SK-MEL-5 (cell line): ENCODE results near the gene OCSTAMP. TPM values are rescaled to one million over a fixed set of nuclear protein-coding genes. Genes with fewer than 3 reads are reported as not detected.

Source experiments
- DNase-seq: peaks from one replicate; pipeline ENCODE4 v3.0.0-alpha.2; 2016; ENCODE audit warnings: low read depth, low spot score
- in situ Hi-C: cut with HindIII; loops from 2 replicates; pipeline ENCODE4 v1.10.0; 2016; ENCODE audit warnings: low sequenced_read_pairs, high pct_unique_total_duplicates, low pct_unique_long_range_greater_than_20kb
- total RNA-seq: library from RNA; depleted of rRNA; stranded (reverse); fragments of >200 nt; shearing (Covaris generic); gene quantifications from 2 replicates; pipeline ENCODE4 v1.2.3, GENCODE V29; 2014

Gene OCSTAMP
- total RNA-seq, 1 experiment from 2014 or later, result not detected

- no peak for DNase-seq
- in situ Hi-C loops, result loop anchor here (25.0 kb wide), 1 partner anchor 143 kb away; the partner anchor contains the start of gene TP53RK
These were observed 6.5 kb downstream of the OCSTAMP start for GRCh38 chr20:46543959-46544358.

DNA sequence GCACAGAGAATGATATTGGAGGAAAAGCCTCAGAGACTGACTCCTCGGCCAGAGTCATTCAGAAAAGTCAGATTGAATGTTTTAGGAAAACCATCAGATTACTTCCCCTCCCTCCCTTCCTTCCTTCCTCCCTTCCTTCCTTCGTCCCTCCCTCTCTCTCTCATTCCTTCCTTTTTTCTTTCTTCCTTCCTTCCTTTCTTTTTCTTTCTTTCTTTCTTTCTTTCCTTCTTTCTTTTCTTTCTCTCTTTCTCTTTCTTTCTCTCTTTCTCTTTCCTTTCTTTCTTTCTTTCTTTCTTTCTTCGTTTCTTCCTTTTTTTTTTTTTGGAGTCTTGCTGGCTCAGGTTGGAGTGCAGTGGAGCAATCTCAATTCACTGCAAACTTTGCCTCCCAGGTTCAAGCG lies 7.4 kb downstream of the OCSTAMP start:
- DNase-seq, result no peak
- in situ Hi-C loops, result loop anchor here (25.0 kb wide), 1 partner anchor 144 kb away; the partner anchor contains the start of gene TP53RK

DNA sequence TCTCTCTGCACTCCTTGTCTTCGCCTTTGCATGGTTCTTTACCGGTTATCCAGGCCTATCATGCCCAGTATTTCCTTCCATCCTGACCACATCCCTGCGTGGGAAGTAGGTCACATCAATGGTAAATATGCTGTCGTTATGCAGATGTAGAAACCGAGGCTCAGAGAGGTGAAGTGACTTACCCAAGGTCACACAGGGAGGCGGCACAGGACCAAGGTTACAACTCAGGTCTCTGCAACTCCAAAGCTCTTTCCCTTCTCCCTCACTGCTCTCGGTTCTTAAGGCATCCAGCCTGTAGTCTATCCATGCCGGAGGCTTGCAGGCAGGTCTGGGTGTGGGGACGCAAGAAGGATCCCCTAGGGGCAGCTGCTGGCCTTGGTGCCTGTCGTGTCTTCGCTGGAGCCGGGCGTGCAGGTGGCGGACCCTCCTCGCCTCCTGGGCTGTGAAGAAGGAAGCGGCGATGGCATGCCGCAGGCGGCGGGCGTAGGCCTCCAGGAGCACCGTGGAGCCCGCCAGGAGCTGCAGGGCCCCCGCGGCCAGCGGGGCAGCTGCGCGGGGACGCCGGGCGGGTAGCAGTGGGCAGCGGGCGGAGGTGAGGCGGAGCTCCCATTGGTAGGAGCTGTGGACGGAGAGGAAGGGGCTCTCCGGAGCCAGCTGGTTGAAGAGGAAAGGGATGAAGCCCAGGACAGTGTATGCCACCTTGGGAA lies 9.1 kb downstream of the OCSTAMP start:
- DNase-seq, result no peak
- in situ Hi-C loops, result loop anchor here (25.0 kb wide), 1 partner anchor 146 kb away; the partner anchor contains the start of gene TP53RK

DNA sequence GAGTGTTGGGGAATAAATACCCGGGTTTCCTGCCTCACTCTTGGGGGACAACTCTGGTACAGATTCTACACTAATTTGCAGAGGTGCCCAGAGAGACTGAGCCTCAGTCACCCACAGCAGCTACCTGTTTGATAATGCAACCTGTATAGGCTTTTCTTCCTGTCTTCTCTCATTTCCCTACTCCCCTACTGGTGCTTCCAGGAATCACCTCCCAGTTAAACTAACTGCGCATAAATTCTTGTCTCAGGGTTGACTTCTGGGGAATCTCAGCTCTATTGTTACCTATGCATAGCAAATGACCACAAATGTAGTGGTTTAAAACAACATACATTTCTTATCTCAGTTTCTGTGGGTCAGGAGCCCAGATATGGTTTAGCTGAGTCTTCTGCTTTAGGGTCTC lies 11.3 kb downstream of the OCSTAMP start:
- DNase-seq, result no peak
- in situ Hi-C loops, result loop anchor here (25.0 kb wide), 1 partner anchor 148 kb away; the partner anchor contains the start of gene TP53RK

DNA sequence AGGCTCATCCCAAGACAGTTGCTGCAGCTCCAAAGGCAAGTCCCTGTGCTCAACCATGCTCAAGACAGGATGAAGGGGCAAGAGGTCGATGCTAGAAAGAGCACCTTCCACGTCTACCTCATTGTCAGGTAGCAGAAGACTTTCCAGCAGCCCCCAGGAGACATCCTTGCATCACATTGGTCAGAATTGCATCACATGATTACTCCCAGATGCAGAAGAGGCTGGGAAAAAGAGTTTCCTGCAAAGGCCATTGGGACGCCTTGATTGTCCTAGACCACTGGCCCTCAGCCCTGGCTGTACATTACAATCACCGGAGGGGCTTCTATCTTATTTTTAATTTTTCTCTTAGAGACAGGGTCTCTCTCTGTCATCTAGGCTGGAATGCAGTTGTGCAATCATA lies 19.8 kb downstream of the OCSTAMP start:
- in situ Hi-C loops, result loop anchor here (25.0 kb wide), 1 partner anchor 157 kb away; the partner anchor contains the start of gene TP53RK

DNA sequence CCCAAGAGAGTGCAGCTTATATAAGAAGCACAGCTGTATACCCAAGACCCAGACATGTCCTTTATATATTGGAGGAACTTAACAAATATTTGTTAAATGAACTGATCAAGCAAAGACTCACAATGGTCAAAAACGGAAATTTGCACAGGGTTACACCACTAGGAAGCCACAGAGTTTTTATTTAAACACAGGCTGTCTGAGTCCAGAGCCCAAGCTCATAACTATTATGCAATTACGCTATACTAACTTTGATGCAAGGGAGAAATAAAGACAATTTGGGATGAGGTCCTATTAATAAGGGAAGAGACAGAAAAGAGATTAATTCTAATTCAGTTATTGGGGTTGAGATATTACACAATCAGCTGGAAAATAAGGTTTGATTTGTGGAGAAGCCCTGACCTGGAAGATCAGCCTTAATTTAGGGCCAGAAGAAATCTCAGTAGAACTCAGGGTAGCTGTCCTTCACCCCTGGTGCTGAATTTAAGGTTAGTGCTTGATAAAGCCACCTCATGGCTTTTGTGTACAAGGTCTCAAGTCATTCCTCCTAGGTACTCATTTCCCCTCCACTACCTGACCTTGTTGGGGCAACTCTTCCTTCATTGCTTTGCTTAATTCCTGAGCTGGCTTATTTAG lies 26.6 kb downstream of the OCSTAMP start:
- peak; percentile 15 for DNase-seq
- in situ Hi-C loops, result no loop called here

More for the DNA sequence above, 19.8 kb downstream of the OCSTAMP start:
- no peak for DNase-seq

- DNase-seq, result no peak
- in situ Hi-C loops, result no loop called here
These were observed 27.3 kb downstream of the OCSTAMP start for GRCh38 chr20:46523108-46523507.

DNA sequence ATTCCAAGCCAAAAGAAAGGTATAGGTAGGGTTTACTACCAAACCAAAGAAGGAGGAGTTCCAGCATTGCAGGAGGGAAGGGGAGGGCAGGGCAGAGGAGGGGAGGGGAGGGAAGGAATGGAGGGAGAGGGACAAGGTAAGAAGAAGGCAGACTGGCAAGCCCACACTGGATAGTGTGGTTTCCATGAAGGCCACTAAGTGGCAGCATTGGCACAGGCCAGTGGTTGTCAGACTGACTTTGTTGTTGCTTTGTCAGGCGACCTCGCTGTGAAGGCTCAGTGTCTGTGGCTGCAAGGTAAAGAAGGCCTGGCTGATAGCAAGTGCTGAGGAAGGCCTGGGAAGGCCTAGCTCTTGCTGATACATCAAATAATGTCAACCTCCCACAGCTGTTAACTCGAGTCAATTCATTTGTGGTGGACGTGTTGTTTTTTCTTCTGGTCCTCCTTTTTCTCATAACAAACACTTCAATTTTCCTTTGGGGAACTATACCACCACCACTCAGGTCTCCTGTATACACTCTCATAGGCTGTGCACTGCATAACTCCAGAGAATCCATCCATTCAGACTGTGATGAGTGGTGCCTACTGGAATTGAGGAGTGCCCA lies 29.4 kb downstream of the OCSTAMP start:
- in situ Hi-C loops, result no loop called here
- DNase-seq, result peak; percentile 85

DNA sequence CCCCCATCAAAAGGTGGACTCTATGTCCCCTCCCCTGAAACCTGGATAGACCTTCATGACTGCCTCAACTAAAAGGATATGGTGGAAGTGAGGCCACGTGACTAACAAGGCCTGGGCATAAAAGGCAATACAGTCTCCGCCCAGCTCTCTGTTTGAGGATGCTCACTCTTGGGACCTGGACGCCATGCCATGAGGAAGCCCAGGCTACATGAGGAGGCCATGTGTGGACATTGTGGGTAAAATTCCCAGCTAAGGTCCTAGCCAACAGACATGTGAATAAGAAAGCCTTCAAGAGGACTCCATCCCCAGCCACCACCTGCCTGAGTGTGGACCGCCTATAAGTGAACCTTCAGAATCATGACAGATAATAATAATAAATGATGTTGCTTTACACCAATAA lies 29.9 kb downstream of the OCSTAMP start:
- in situ Hi-C loops, result no loop called here
- no peak for DNase-seq

GRCh38 chr20:46519471-46520068 lies 30.9 kb downstream of the OCSTAMP start:
- DNase-seq, result no peak
- in situ Hi-C loops, result no loop called here

GRCh38 chr20:46512943-46513844 lies 37.3 kb downstream of the OCSTAMP start, which contains the start of gene ZNF334:
Gene ZNF334 (minus strand): TSS chr20:46513559. CDS start chr20:46512102, 1,457 bp downstream.
- in situ Hi-C loops, result no loop called here
- DNase-seq, result no peak

- no peak for DNase-seq
- in situ Hi-C loops, result no loop called here
These were observed 40.9 kb downstream of the OCSTAMP start for GRCh38 chr20:46509523-46509922.

- DNase-seq, result no peak
- in situ Hi-C loops, result no loop called here
These were observed 42.6 kb downstream of the OCSTAMP start for GRCh38 chr20:46507760-46508407.

- no peak for DNase-seq
- in situ Hi-C loops, result no loop called here
These were observed 44.9 kb downstream of the OCSTAMP start for GRCh38 chr20:46505506-46505905.

DNA sequence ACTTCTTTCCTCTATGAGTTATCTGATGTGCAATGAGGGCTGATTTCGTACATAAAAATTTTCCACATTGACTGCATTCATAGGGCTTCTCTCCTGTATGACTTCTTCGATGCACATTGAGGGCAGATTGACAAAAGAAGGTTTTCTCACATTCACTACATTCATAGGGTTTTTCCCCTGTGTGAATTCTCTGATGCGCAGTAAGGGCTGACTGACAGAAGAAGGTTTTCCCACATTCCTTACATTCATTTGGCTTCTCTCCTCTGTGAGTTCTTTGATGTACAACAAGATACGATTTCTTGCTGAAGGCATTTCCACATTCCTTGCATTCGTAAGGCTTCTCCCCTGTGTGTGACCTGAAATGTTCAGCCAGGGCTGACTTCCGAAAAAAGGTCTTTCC lies 48.5 kb downstream of the OCSTAMP start:
- in situ Hi-C loops, result no loop called here
- DNase-seq, result no peak

- DNase-seq, result no peak
- in situ Hi-C loops, result no loop called here
These were observed 49.0 kb downstream of the OCSTAMP start for GRCh38 chr20:46501337-46501942.
